HuH-7.5 (cell line): ENCODE results near the gene GNAS-AS1.

Experiments
- DNase-seq: peaks from one replicate; pipeline ENCODE4 v3.0.0; 2011; ENCODE audit warnings: low spot score

GNAS-AS1 gene

GRCh38 chr20:58855506-58856389, 5.0 kb upstream of the GNAS-AS1 start:
- DNase-seq: peak; percentile 64

GRCh38 chr20:58854638-58855471, 4.2 kb upstream of the GNAS-AS1 start:
- no peak for DNase-seq

GRCh38 chr20:58853976-58854637, 3.4 kb upstream of the GNAS-AS1 start:
- DNase-seq: no peak

GRCh38 chr20:58853466-58853865, 2.8 kb upstream of the GNAS-AS1 start:
- no peak for DNase-seq

- DNase-seq: peak; percentile 87
These were observed 2.0 kb upstream of the GNAS-AS1 start, which contains the start of gene GNAS for GRCh38 chr20:58852543-58853271. Gene GNAS (plus strand): TSS chr20:58852716.

GRCh38 chr20:58851969-58852458, 1.3 kb upstream of the GNAS-AS1 start:
- DNase-seq: no peak

GRCh38 chr20:58851221-58851968, 693 bp upstream of the GNAS-AS1 start:
- DNase-seq: peak; percentile 48

DNA sequence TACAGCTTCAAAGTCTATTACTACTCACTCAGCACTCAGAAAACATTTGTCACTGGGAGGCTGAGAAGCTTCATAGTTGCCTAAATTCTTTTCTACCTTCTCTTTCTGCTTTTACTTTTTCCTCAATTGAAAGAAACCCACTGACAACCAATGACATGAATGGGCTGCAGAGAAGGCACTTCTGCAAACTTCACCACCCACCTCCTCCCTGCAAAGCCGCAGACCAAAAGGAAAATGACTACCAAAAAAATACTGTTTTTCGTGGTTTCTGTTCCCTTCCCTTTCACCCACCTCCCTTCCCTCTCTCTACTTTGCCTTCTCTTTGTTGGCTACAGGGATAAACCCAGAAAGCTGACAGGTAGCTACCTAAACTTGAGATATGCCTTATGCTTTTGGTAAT, 3.2 kb downstream of the GNAS-AS1 start:
- DNase-seq: no peak

- DNase-seq: no peak
These were observed 5.0 kb downstream of the GNAS-AS1 start for GRCh38 chr20:58845706-58846105.

- no peak for DNase-seq
These were observed 7.6 kb downstream of the GNAS-AS1 start for GRCh38 chr20:58843128-58843556.

- no peak for DNase-seq
These were observed 8.4 kb downstream of the GNAS-AS1 start for GRCh38 chr20:58842276-58842675.

GRCh38 chr20:58841539-58842264, 9.0 kb downstream of the GNAS-AS1 start:
- no peak for DNase-seq

GRCh38 chr20:58840816-58841538, 9.7 kb downstream of the GNAS-AS1 start:
- DNase-seq: no peak

GRCh38 chr20:58839991-58840747, 10.5 kb downstream of the GNAS-AS1 start:
- DNase-seq: no peak

GRCh38 chr20:58839474-58839874, 11.2 kb downstream of the GNAS-AS1 start:
- DNase-seq: peak; percentile 42

- no peak for DNase-seq
These were observed 12.5 kb downstream of the GNAS-AS1 start for GRCh38 chr20:58838174-58838573.

DNA sequence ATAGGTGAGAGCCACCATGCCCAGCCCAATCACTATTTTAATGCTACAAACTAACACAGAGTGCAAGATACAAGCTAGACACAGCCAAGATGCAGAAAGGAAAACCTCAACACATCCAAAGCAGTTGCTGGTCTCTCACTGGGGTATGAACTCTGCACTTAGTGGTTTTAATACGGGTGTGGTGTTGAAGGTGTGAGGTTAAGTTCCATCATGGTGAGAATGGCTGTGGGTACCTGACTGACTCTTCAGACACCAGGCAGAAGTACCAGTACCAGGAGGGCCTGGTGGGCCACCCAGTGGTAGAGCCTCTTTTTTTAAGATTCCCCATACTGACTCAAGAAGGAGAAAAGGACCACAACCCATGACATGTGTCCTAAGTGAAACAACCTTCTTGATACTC, 13.0 kb downstream of the GNAS-AS1 start:
- DNase-seq: no peak

GRCh38 chr20:58836616-58837204, 14.0 kb downstream of the GNAS-AS1 start:
- DNase-seq: no peak
